Suppressor macrophage treated with lipopolysaccharide for 1 hour (primary cell): ENCODE measurements around the gene C8A.

Experiments used
- DNase-seq, 3 donors: peaks; one replicate each; pipeline ENCODE4 v3.0.0-alpha.2; 2020 to 2022

Gene C8A

GRCh38 chr1:56854521-56855099 is at the start of gene C8A:
TSS of gene C8A (plus strand) at chr1:56854797. CDS start at chr1:56854902, 105 bp downstream.
- DNase-seq: no peak

- no peak for DNase-seq
These were observed 47.8 kb upstream of the C8A start for GRCh38 chr1:56806804-56807203.

GRCh38 chr1:56808410-56808809 is 46.2 kb upstream of the C8A start:
- no peak for DNase-seq

GRCh38 chr1:56811331-56811730 is 43.3 kb upstream of the C8A start:
- DNase-seq: no peak

GRCh38 chr1:56814205-56814604 is 40.4 kb upstream of the C8A start:
- DNase-seq: no peak

- no peak for DNase-seq
These were observed 38.3 kb upstream of the C8A start for GRCh38 chr1:56816264-56816663.

GRCh38 chr1:56816909-56817308 is 37.7 kb upstream of the C8A start:
- no peak for DNase-seq

- no peak for DNase-seq
These were observed 36.7 kb upstream of the C8A start for GRCh38 chr1:56817716-56818463.

- DNase-seq: no peak
These were observed 35.2 kb upstream of the C8A start, which contains the start of gene FYB2 for GRCh38 chr1:56819387-56819899. TSS of gene FYB2 (minus strand) at chr1:56819404. CDS start at chr1:56819290, 114 bp downstream.

GRCh38 chr1:56820755-56821461 is 33.7 kb upstream of the C8A start:
- DNase-seq: peak; percentile 78 to 91 (median 85)

GRCh38 chr1:56821462-56821797 is 33.2 kb upstream of the C8A start:
- DNase-seq: peak; percentile 32 to 50 (median 35)

- no peak for DNase-seq
These were observed 30.3 kb upstream of the C8A start for GRCh38 chr1:56824271-56824670.

GRCh38 chr1:56824938-56825337 is 29.7 kb upstream of the C8A start:
- no peak for DNase-seq

- DNase-seq: no peak
These were observed 29.2 kb upstream of the C8A start for GRCh38 chr1:56825436-56825835.

GRCh38 chr1:56827711-56828110 is 26.9 kb upstream of the C8A start:
- no peak for DNase-seq

- no peak for DNase-seq
These were observed 24.5 kb upstream of the C8A start for GRCh38 chr1:56830052-56830451.

GRCh38 chr1:56831871-56832693 is 22.5 kb upstream of the C8A start:
- DNase-seq: peak; percentile 73 to 77 (median 73)

GRCh38 chr1:56833088-56833487 is 21.5 kb upstream of the C8A start:
- no peak for DNase-seq

GRCh38 chr1:56834137-56834900 is 20.3 kb upstream of the C8A start:
- DNase-seq: no peak

- DNase-seq: no peak
These were observed 18.9 kb upstream of the C8A start for GRCh38 chr1:56835657-56836056.

- no peak for DNase-seq
These were observed 18.2 kb upstream of the C8A start for GRCh38 chr1:56836359-56836758.
